Pancreas (tissue), 8 donors: Measurements from ENCODE around the gene DRD2. TPM values are rescaled to one million over a fixed set of nuclear protein-coding genes. Genes with fewer than 3 reads are reported as not detected.

ENCODE experiments used
- microRNA-seq, 2 donors: library from miRNA; unstranded; fragments of <30 nt; microRNA quantifications; one replicate each; pipeline versions ENCODE4 to v1.1.0, GENCODE V29; 2019 to 2020
- polyA plus RNA-seq, 2 donors: library from polyadenylated mRNA; stranded (reverse); fragments of 200-250 nt; gene quantifications; one replicate each; pipeline ENCODE4 v1.2.3, GENCODE V29; 2013
- total RNA-seq, 6 donors: library from RNA; stranded (reverse); fragmentation: NEBNext Ultra II Directional in 4 of 6; extraction: Animal tissue kit (Norgen Biotek cat#: 25700) in 4 of 6; gene quantifications; one replicate each; pipeline versions ENCODE4 v1.2.1 to v1.2.4, GENCODE V29; 2021 to 2023
- donor health status: healthy with polysubstance abuse.
- donor health status: DM: no; HTN: no; CAD: no; lungs with moderate emphysema.
- donor health status: DM: no; HTN: no; CAD: no.
- donor health status: Bipolar disorder and iron deficiency.
- donor health status: DM: yes; HTN: yes; CAD: no.
- donor health status: DM: no; HTN: no; CAD: no.
- donor health status: DM: no; HTN: no; CAD: no.
- donor health status: DM: yes; HTN: yes; CAD: no.

Gene DRD2
- total and polyA plus RNA-seq, 8 donors = 0.19 to 0.63 (median 0.34) TPM; not detected in 5

Small RNA genes within 50 kb of the gene (microRNA-seq; reads per million reads assigned to microRNA genes)
- gene MIR4301 = 0 reads per million in 2 donors

Other genes starting within 250 kb of the DRD2 start
- 10 to 100 TPM in 2 of 6 donors, 1 to 10 TPM in 4; 6.6 to 13.9 (median 8.4) TPM for gene TTC12, start 160.8 kb downstream of the DRD2 start, total RNA-seq
- 1 to 10 TPM; 4.3 to 7.7 TPM for gene TTC12, start 160.8 kb downstream of the DRD2 start, polyA plus RNA-seq
- gene ANKK1, start 87.6 kb downstream of the DRD2 start, total RNA-seq = under 1 TPM in 5 of 6 donors, not detected in 1; 0.12 to 0.23 (median 0.14) TPM
- gene ANKK1, start 87.6 kb downstream of the DRD2 start, polyA plus RNA-seq = 1 to 10 TPM in 1 of 2 donors, under 1 TPM in 1; 0.92 to 2.1 TPM
- under 1 TPM; 0.19 to 1.00 (median 0.46) TPM for gene TMPRSS5, start 230.9 kb upstream of the DRD2 start, total RNA-seq
- 1 to 10 TPM; 1.1 TPM for gene TMPRSS5, start 230.9 kb upstream of the DRD2 start, polyA plus RNA-seq